HG02798 (cell line): Measurements from ENCODE around the gene CAMKK1.
A peak's percentile ranks its signal among the peaks of the same experiment; 100 is the strongest.
"Not testable (repeated sequence)": the region's sequence is repeated elsewhere in the genome, so short reads cannot be mapped to it uniquely, and the experiment has no call there.

Experiments
- ATAC-seq: cut with Tn5 transposase; IDR thresholded peaks from one replicate; pipeline ENCODE4 v1.9.1; 2021; ENCODE audit warnings: mild to moderate bottlenecking; ENCODE audit not compliant: unreplicated experiment, poor library complexity

The CAMKK1 gene

DNA sequence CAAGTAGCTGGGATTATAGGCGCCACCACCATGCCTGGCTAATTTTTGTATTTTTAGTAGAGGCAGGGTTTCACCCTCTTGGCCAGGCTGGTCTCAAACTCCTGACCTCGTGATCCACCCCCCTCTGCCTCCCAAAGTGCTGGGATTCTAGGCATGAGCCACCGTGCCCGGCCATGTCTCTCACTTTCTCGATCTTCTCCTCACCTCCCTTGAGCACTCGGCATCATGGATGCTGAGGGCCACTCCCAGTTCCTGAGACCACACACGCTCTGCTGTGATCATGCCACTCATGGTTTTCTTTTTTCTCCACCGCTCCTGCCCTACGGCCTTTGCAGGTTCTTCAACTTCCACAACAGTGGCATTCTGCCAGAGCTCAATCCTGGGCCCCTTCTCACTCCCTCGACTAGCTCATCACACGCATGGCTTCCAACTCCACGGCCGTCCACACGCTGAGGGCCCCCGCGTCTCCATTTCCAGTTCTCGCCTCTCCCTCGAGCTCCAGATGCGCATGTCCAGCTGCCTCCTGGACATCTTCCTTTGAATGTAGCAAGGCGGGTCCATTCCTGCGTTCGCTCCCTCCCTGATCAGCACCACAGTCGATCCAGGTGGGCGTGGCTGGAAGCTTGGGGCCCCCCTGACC lies 41.3 kb downstream of the CAMKK1 start:
- no peak for ATAC-seq

DNA sequence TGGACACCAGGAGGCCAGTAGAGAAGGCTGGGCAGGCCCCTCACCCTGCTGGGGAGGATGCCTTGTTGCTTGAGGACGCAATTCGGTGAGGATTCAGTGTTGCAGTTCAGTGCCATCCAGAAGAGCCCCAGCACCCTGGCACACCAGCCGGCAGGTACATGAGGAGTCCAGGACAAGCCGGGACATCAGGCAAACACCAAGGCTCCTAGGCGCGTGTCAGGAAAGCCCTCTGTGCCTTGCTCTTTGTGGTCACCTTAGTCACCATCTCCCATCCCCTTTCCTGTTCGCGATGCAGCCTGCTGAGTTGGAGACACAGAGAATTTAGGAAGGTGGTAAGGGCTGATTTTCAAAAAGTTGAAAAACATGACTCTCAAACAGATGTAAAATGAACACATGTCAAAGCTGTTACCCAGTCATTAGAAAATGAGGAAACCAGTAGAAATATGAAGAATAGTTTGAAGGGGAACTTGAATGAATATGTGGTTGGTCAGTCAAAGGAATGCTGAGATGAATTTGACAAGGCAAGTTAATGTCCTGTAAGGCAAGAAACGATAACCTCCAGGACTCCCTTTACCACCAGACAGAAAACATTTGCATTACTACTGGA lies 44.5 kb downstream of the CAMKK1 start:
- ATAC-seq = no peak

DNA sequence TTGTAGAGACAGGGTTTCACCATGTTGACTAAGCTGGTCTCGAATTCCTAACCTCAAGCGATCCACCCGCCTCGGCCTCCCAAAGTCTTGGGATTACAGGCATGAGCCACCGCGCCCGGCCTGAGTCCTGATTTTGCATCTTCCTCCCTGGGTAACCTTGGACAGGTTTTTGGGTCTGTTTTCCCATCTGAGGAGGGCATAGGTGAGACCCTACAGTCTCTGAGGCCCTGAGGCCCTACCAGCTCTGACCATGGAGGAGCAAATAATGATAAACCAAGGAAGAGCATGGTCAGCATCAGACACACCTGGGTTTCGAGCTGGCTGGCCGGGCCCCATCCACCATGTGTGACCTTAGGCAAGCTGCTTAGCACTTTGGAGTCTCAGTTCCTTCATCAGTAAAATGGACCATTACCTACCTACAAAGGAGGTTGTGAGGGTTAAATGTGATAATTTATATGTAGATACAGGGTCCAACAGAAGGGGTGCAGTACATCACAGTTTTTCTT lies 45.6 kb downstream of the CAMKK1 start:
- ATAC-seq = no peak

DNA sequence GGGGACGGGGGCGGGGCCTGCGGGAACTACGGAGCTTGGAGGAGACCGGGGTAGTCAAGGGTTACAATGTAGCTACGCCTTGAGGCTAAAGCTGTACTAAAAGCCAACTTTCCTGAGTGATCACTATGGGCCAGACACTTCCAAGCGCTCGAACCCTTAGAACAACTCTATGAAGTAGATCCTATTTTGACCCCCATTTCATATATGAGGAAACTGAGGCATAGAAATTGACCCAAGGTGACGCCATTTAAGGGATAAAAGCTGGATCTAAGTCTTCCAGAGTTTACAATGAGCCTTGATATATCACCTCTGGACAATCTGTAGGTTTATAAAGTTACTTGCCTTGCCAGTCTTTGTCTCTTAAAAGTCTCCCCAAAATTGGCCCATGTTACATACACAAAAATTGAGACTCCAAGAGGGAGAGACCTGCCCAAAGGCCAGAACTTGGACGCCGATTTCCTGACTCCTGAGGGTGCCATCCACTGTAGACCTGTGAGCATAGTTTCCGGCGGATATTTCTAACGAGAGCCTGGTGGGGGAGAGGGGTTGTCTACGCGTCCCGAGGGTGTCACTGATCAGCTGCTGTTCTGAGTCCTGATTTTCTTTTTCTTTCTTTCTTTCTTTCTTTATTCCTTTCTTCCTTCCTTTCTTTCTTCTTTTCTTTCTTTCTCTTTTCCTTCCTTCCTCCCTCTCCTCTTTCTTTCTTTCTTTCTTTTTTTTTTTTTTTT lies 46.3 kb downstream of the CAMKK1 start:
- ATAC-seq = no peak

DNA sequence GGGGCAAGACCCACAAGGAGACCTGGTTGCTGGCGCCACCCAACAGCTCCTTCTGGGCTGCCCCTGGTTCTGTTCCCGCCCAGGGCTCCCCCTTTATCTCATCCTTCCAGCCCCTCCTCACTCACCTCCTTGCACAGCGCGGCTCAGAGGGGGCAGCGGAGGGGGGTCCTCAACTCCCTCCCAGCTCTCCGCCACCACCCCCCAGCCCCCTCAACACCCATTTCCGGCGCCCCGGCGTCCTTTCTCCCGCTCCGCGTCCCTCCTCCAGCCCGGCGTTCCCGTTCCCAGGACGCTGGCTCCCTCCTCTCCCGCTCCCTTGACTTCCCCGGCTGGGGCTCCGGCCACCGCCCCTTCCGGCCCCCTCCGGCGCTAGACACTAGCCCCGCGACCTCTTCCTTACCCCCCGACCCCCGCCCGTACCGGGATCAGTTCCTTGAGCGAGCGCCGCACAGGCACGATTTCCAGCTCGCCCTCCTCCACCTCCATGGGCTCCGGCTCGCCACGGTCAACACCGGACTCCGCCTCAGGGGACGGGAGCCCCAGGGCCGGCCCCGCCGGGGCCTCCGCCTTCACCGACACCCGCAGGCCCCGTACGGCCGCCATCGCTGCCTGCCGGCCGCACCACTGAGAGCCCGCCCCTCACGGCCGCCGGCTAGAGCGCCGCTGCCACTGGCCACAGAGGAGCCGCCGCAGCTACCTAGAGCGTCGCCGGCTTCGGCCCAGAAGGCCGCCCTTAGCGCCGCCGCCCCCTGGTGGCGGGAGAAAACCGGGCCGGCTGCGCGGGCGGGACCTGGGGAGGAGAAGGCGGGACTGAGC lies 47.0 kb downstream of the CAMKK1 start, which contains the start of gene NCBP3:
Gene NCBP3, minus strand, starts transcription at position 626 of the 816 bp plus-strand sequence. Its CDS starts 23 bp downstream, at position 603.
- peak; percentile 96 for ATAC-seq

DNA sequence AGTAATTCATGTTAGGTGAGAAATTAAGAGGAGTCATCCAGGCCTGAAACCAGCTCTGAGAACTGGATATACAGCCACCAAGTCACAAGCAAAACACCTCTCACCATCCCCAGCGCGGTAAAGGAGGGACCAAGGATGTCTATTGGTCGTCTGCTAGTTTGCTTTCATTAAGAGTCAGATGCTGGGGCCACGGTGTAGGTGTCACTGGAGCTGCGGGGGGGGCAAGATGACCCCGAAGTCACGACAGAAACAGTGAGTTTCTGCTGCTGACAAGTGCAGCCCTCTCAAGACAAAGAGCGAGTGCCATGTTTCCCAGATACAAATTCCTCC lies 47.6 kb downstream of the CAMKK1 start:
- ATAC-seq = peak; percentile 1

DNA sequence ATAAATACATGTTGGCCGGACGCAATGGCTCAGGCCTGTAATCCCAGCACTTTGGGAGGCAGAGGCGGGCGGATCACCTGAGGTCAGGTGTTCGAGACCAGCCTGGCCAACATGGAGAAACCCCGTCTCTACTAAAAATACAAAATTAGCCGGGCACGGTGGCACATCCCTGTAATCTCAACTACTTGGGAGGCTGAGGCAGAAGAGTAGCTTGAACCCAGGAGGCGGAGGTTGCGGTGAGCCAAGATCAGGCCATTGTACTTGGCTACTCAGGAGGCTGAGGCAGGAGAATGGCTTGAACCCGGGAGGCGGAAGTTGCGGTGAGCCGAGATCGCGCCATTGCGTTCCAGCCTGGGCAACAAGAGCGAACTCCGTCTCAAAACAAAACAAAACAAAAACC lies 48.3 kb downstream of the CAMKK1 start:
- ATAC-seq = not testable (repeated sequence)

DNA sequence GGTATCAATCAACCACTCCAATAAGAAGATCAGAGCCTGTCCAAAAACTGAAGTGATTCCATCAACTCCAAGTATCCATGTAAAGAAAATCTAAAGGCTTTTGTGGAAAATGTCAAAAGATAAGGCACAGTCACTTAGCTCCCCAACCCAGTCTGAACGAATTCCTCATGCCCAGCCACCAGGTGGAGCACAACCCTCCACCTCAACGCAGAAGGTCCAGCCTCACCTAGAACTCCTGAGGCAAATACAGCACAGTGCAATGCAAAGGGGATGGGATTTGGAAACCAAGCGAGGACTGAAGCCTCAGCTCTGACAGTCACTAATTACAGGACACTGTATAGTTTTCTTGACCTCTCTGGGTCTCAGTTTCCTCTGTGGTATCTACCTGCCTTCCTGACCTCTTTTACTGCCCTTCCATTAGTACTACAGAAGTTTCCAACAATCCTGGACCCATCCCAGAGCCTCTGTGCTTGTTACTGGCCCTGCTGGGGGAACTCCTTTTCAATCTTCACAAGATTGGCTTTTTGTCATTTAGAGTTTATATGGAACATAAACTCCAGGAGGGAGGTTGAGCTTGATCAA lies 48.8 kb downstream of the CAMKK1 start:
- ATAC-seq = no peak

DNA sequence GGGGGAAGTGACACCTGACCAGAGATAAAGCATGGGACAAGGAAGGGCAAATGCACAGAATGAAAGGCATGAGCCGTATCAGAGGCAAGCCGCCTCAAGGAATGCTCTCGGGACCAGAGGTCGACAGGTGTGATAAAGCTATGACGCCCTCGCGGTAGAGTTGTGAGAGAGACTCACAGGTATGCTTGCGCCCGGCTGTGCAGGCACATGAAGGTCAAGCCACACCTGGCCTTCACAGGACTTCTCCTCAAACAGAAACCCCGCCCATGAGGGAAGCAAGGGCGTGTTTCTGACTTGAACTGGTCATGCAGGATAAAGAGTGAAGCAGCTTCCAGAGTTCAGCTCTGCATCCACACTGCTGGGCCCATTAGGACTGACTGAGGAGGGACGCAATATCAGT lies 54.6 kb downstream of the CAMKK1 start:
- no peak for ATAC-seq

DNA sequence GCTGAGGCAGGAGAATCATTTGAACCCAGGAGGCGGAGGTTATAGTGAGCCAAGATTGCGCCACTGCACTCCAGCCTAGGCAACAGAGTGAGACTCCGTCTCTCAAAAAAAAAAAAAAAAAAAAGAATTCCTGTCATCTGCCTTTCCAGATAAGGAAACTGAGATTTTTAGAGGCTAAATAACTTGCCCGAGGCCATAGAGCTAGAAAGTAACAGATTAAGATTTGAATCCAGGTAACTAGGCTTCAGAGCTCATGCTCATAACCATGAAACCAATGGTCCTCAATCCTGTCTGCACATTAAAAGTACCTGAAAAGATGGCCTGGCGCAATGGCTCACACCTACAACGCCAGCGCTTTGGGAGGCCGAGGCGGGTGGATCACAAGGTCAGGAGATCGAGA lies 56.3 kb downstream of the CAMKK1 start:
- ATAC-seq = no peak

DNA sequence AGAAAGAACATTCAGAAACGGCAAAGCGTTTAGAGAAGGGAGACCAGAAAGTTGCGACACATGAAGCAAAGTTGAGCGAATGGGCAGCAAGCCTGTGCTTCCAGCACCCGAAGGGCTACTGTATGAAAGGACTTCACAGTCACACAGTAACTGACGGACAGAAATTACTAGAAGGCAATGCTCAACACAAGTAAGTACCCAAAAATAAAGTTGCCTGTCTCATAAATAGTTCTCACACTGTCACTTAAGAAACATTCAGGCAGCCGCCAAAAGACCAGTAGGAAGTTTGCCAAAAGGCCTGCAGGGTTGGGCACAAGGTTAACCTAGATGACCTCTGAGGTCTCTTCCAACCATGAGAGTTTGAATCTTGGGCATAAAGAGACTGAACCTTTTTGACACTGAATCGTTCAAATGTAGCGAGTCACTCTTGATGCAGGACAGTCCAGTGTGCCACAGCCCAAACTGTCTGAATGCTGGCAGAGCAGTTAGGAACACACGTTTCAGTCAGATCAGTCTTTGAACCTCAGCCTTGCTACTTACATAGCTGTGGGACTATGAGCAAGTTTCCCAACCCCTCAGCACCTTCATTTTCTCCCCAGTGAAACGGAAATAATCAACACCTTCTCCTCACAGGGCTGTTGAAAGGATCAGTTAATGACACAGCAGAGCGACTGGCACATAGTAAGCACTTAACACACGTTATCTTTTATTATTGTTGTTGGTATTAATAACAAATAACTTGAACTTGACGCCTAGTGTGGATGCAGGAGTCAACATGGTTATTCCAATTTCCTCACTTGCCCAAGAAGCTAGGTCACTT lies 57.2 kb downstream of the CAMKK1 start:
- no peak for ATAC-seq

DNA sequence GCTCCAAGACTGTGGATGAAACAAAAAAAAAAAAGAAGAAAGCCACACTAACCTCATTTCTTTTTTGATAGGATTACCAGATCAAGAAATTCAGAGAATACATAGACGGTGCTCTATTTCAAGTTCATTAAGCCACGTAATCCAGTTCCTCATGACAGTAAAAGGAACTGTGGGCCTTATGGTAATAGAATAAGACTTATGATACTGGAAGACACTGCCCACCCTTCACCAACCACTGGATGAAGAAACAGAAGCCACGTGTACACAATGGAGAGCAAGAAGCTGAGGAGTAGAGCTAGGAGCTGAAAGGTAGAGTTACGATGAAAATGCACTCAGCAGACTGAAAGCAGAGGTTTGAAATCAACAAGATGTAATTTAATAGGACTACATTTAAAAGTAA lies 58.0 kb downstream of the CAMKK1 start:
- ATAC-seq = no peak

DNA sequence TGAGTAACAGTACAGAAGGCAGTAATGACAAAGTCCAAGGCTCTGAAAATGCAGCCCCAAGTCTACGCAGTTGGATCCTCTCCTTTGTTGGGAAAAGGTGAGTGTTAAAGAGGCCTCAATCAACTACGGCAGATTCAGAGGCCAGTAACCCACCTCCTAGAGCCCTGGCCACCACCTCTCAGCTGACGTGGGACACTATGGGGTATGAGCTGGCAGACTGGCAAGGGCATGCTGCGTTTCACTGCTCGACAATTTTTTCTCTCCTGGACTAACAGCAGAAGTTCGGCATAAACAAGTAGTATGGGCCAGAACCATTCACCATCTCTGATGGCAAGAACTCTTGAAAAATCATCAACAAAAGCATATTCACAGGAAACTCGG lies 64.0 kb downstream of the CAMKK1 start:
- no peak for ATAC-seq

DNA sequence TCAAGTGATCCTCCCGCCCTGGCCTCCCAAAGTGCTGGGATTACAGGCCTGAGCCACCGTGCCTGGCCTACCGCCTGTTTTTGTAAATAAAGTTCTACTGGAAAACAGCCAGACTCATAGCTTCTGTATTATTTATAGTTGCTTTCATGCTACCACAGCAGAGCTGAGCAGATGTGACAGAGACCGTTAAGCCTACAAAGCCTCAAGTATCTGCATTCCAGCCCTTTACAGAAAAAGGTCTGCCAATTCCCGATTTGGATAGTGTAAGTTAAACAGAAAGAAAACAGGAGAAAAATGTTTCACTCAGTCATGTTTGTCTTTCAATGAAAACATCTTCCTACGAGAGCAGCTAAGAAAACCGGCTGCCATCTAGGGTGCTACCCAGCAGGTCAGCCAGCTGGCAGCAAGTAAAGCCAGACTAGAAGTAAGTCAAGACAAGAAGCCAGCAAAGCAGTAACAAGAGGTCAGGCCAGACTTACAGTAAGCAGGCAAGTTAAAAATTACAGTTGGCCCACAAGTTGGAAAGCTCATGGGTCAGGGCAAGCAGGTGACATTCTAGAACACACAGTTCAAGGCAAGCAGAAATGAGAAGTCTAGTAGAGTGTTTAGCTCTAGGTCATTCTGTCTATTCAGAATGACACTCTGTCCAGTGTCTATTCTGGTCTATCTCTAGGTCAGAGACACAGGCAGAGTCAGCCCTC lies 64.6 kb downstream of the CAMKK1 start:
- ATAC-seq = no peak

DNA sequence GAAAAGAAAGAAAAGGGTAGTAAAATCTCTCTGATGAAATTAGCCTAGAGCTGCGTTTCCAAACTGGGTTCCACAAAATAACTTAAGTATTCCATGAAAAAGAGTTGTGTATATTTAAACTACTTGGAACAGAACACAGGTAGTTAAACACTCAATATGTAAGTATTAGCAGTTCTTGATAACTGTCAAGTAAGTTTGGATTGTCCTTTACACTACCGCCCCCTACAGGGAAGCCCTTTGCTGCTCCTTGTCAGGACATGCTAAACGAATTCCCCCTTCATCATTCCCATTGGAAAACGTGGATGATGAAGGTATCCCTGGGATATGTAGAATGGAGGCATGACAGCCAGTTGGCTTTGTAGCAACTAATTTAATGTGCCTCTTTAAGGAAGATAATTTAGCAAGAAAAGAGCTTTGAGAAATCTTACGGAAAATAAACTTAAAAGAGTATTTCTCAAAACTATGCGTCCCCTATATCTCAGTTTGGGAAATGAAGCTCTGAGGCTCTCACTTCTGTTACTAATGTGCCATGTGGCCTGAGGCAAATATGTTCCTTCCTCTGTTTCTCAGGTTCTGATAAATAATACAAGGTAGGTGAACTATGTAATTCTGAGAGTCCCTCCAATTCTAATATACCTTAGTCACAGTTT lies 65.6 kb downstream of the CAMKK1 start:
- ATAC-seq = no peak

DNA sequence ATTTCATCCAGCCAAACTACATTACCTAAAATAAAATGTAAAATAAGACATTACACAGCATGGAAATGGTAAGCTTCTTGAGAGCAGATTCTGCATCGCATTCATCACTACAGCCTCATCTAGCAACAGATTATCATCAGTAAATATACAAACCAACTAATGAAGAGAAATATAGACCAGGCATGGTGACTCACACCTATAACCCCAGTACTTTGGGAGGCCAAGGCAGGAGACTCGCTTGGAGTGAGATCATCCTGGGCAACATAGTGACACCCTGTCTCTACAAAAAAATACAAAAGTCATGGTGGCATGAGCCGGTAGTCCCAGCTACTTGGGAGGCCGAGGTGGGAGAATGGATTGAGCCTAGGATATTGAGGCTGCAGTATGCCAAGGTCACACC lies 66.7 kb downstream of the CAMKK1 start:
- no peak for ATAC-seq

DNA sequence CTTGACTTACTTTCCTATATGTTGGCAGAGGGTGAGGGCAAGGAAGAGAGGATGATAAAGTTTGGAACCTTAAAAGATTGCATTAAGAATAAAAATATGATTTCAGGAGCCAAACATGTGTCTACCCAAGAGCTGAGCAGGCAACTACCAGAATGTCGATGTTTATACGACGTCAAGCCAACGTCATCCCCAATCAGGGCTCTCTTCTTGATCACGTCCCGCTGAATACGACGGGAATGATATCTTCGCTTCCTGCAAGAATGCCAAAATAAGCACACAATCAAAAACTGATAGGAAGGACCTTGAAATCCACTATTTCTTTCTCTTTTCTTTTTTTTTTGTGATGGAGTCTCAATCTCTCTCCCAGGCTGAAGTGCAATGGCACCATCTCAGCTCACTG lies 71.8 kb downstream of the CAMKK1 start:
- no peak for ATAC-seq

DNA sequence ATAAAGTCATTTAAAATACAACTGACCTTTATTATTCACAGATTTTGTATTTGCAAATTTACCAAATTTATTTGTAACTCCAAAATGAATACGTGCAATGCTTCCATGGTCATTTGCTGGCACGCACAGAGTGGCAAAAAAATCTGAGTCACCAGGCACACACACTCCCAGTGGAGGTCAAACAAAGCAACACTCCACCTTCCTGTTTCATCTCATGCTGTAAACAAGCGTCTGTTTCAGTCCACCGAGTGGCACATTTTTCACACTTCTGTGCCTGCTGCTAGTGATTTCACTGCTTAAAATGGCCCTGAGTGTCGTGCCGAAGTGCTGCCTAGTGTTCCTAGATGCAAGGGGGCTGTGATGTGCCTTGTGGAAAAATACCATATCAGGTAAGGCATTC lies 74.1 kb downstream of the CAMKK1 start:
- ATAC-seq = no peak
